CD4-positive, CD25-positive, alpha-beta regulatory T cell (primary cell): ENCODE results near the gene HEATR5B. TPM values are rescaled to one million over a fixed set of nuclear protein-coding genes. Genes with fewer than 3 reads are reported as not detected.
"Not testable (repeated sequence)": the region's sequence is repeated elsewhere in the genome, so short reads cannot be mapped to it uniquely, and the experiment has no call there.

Experiments used
- ATAC-seq, 2 donors: fragments of 150-1000 bp; cut with Tn5 transposase; one replicate each; pipeline ENCODE4 v1.10.0; 2021; ENCODE audit warnings: low read depth in 2 of 2, moderate number of reproducible peaks in 2 of 2, moderate library complexity in 1 of 2
- DNase-seq, 3 donors: peaks; one replicate each; pipeline versions ENCODE4 v3.0.0 to v3.0.0-alpha.2; 2012 to 2022; ENCODE audit warnings: mixed read lengths in 1 of 3
- H3K27ac ChIP-seq: one replicate; pipeline ENCODE4 v1.7.0; 2013; ENCODE audit warnings: mild to moderate bottlenecking, low read length; ENCODE audit not compliant: insufficient read depth, poor library complexity, severe bottlenecking
- H3K27me3 ChIP-seq: one replicate; pipeline ENCODE4 v1.7.0; 2013; ENCODE audit warnings: low read length; ENCODE audit not compliant: control insufficient read depth, insufficient read depth
- H3K36me3 ChIP-seq: one replicate; pipeline ENCODE4 v1.7.0; 2013; ENCODE audit warnings: mild to moderate bottlenecking, low read length, moderate library complexity; ENCODE audit not compliant: control insufficient read depth, insufficient read depth
- H3K4me1 ChIP-seq: 2 replicates; pipeline ENCODE4 v1.7.0; 2013; ENCODE audit warnings: mild to moderate bottlenecking, low read length; ENCODE audit not compliant: insufficient read depth, control insufficient read depth, poor library complexity, severe bottlenecking
- H3K4me3 ChIP-seq: one replicate; pipeline ENCODE4 v1.7.0; 2013; ENCODE audit warnings: low read depth, mild to moderate bottlenecking, low read length, moderate library complexity
- H3K9me3 ChIP-seq, 2 experiments: 1 replicate in 1 of 2; 2 replicates in 1 of 2; pipeline ENCODE4 v1.7.0; 2013; ENCODE audit warnings: low read length in 2 of 2, mild to moderate bottlenecking in 1 of 2, moderate library complexity in 1 of 2; ENCODE audit not compliant: control insufficient read depth in 2 of 2
- H3K27ac Mint-ChIP-seq, 3 donors: one replicate each; pipeline ENCODE4 v1.8.0; 2020 to 2022; ENCODE audit warnings: mild to moderate bottlenecking in 3 of 3, mixed read lengths in 3 of 3, moderate library complexity in 2 of 3
- H3K27me3 Mint-ChIP-seq: one replicate; pipeline ENCODE4 v1.8.0; 2022; ENCODE audit warnings: mild to moderate bottlenecking, mixed read lengths
- H3K36me3 Mint-ChIP-seq: one replicate; pipeline ENCODE4 v1.8.0; 2020; ENCODE audit warnings: mixed read lengths
- H3K4me1 Mint-ChIP-seq, 4 donors: one replicate each; pipeline ENCODE4 v1.8.0; 2020 to 2022; ENCODE audit warnings: mixed read lengths in 4 of 4, mild to moderate bottlenecking in 1 of 4
- H3K4me3 Mint-ChIP-seq, 4 donors: one replicate each; pipeline ENCODE4 v1.8.0; 2020 to 2022; ENCODE audit warnings: mild to moderate bottlenecking in 4 of 4, mixed read lengths in 4 of 4, moderate library complexity in 3 of 4
- H3K9me3 Mint-ChIP-seq, 7 donors: one replicate each; pipeline ENCODE4 v1.8.0; 2020 to 2022; ENCODE audit warnings: mixed read lengths in 7 of 7, mild to moderate bottlenecking in 3 of 7, moderate library complexity in 2 of 7
- polyA plus RNA-seq, 4 donors: library from polyadenylated mRNA; unstranded; fragments of 300-500 nt; fragmentation: Illumina TruSeq; gene quantifications; one replicate each; pipeline ENCODE4 v1.2.3, GENCODE V29; 2021
- total RNA-seq: library from RNA; stranded (reverse); gene quantifications from one replicate; pipeline ENCODE4 v1.2.3, GENCODE V29; 2022

Gene HEATR5B
- total and polyA plus RNA-seq, 5 donors from 2014 or later = 7.4 to 49.1 (median 10.0) TPM

GRCh38 chr2:37000318-37000717 lies 83.9 kb downstream of the HEATR5B start:
- no peaks in the 10 kb centered on the region for H3K4me1 ChIP-seq
- H3K27ac Mint-ChIP-seq = no peak overlapping the region
- H3K9me3 Mint-ChIP-seq = no peaks in the 10 kb centered on the region
- no peaks in the 10 kb centered on the region for H3K27me3 ChIP-seq
- H3K4me3 Mint-ChIP-seq = no peak overlapping the region
- peaks cover 44% of the 10 kb centered on the region for H3K36me3 Mint-ChIP-seq
- peaks cover 0 to 5% (median 4%) of the 10 kb centered on the region in 4 donors for H3K4me1 Mint-ChIP-seq
- H3K27me3 Mint-ChIP-seq = no peaks in the 10 kb centered on the region
- no peak overlapping the region for H3K4me3 ChIP-seq
- no peak for ATAC-seq
- peaks cover 66% of the 10 kb centered on the region for H3K36me3 ChIP-seq
- no peak for DNase-seq
- no peaks in the 10 kb centered on the region for H3K9me3 ChIP-seq
- H3K27ac ChIP-seq = no peak overlapping the region

- H3K9me3 Mint-ChIP-seq, H3K4me3 Mint-ChIP-seq, H3K27me3 ChIP-seq, H3K27ac Mint-ChIP-seq, DNase-seq, H3K4me1 ChIP-seq, H3K4me3 ChIP-seq, ATAC-seq, H3K27ac ChIP-seq, H3K4me1 Mint-ChIP-seq, H3K9me3 ChIP-seq, H3K27me3 Mint-ChIP-seq: not testable (repeated sequence)
- peaks cover 35% of the 10 kb centered on the region for H3K36me3 Mint-ChIP-seq
- H3K36me3 ChIP-seq = peaks cover 63% of the 10 kb centered on the region
Measured at GRCh38 chr2:36999416-36999815, 84.8 kb downstream of the HEATR5B start.

GRCh38 chr2:36993841-36994620 lies 90.1 kb downstream of the HEATR5B start:
- no peak overlapping the region for H3K27ac ChIP-seq
- H3K27me3 ChIP-seq = no peaks in the 10 kb centered on the region
- no peaks in the 10 kb centered on the region for H3K4me1 ChIP-seq
- DNase-seq (no peak), ATAC-seq (no peak)
- Mint-ChIP-seq H3K4me3 (no peak overlapping the region), H3K27ac (no peak overlapping the region), H3K9me3 (no peaks in the 10 kb centered on the region), H3K4me1 (no peaks in the 10 kb centered on the region), H3K36me3 (peaks cover 29% of the 10 kb centered on the region), H3K27me3 (no peaks in the 10 kb centered on the region)
- H3K9me3 ChIP-seq = no peaks in the 10 kb centered on the region
- no peak overlapping the region for H3K4me3 ChIP-seq
- peaks cover 17% of the 10 kb centered on the region for H3K36me3 ChIP-seq

DNA sequence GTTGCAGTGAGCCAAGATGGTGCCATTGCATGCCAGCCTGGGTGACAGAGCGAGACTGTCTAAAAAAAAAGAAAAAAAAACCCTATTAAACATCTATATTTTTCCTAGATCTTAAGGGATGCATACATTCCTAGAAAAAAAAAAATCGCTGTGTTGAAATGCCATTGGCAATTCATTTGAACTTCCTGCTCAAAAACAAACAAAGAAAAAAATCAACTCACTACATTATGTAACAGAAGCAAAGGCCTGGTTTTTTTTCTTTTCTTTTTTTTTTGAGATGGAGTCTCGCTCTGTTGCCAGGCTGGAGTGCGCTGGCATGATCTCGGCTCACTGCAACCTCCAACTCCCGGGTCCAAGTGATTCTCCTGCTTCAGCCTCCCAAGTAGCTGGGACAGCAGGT lies 96.2 kb downstream of the HEATR5B start:
- no peak overlapping the region for H3K27ac ChIP-seq
- ATAC-seq = no peak
- H3K9me3 ChIP-seq = no peaks in the 10 kb centered on the region
- Mint-ChIP-seq H3K36me3 (peaks cover 26% of the 10 kb centered on the region), H3K4me3 (no peak overlapping the region), H3K27me3 (no peaks in the 10 kb centered on the region), H3K4me1 (peaks cover 0 to 2% (median 0%) of the 10 kb centered on the region in 4 donors), H3K27ac (peak overlapping the region in 1 of 3 donors; percentile 38), H3K9me3 (peaks cover 0 to 1% (median 0%) of the 10 kb centered on the region in 7 donors)
- no peak for DNase-seq
- H3K4me3 ChIP-seq = no peak overlapping the region
- H3K4me1 ChIP-seq = no peaks in the 10 kb centered on the region
- H3K36me3 ChIP-seq = peaks cover 29% of the 10 kb centered on the region
- no peaks in the 10 kb centered on the region for H3K27me3 ChIP-seq

DNA sequence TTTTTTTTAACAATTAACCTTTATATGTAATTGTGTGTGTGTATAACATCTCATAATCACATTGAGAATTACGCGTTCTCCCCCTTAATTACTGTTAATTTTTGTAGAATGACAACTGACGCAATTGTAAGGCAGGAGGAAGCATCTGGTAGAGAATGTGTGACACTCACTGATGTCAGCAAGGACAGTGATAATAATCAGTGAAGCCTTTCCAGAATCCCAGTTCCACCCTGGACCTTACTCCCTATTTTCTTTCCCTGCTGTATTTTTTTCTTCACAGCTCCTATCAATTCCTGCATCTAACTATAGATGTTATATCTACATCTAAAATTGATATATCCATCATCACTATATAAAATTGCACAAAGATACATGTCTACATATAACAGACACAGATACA lies 101.7 kb downstream of the HEATR5B start:
- no peaks in the 10 kb centered on the region for H3K27me3 ChIP-seq
- no peak for DNase-seq
- Mint-ChIP-seq H3K36me3 (peaks cover 28% of the 10 kb centered on the region), H3K27me3 (no peaks in the 10 kb centered on the region), H3K9me3 (peaks cover 0 to 7% (median 0%) of the 10 kb centered on the region in 7 donors), H3K4me1 (peaks cover 0 to 5% (median under 1%) of the 10 kb centered on the region in 4 donors), H3K4me3 (no peak overlapping the region), H3K27ac (peak overlapping the region in 1 of 3 donors; percentile 43)
- no peak overlapping the region for H3K4me3 ChIP-seq
- no peaks in the 10 kb centered on the region for H3K4me1 ChIP-seq
- H3K36me3 ChIP-seq = peaks cover 27% of the 10 kb centered on the region
- no peak for ATAC-seq
- H3K9me3 ChIP-seq = no peaks in the 10 kb centered on the region
- no peak overlapping the region for H3K27ac ChIP-seq

DNA sequence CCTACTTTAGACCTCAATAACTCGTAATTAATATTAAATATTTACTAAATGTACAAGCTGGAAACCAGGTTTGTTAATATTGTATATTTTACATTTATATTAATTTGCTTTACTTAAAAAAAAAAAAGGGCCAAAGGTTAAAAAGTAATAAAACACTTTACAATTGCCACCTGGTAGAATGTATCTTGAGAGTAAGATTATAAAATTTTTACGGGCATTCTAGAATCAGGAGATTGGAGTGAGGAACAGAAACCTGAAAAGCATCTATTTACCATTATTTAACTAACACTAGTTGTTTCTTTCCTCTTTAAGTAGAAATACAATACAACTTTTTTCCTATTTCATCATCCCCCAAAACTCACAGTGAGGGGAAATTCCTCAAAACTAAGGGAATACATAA lies 102.3 kb downstream of the HEATR5B start:
- H3K9me3 Mint-ChIP-seq = peaks cover 0 to 7% (median 0%) of the 10 kb centered on the region in 7 donors
- DNase-seq (no peak), ATAC-seq (no peak)
- Histone ChIP-seq H3K9me3 (no peaks in the 10 kb centered on the region), H3K4me1 (no peaks in the 10 kb centered on the region), H3K4me3 (no peak overlapping the region), H3K27ac (no peak overlapping the region), H3K36me3 (peaks cover 27% of the 10 kb centered on the region), H3K27me3 (no peaks in the 10 kb centered on the region)
- H3K4me3 Mint-ChIP-seq = no peak overlapping the region
- H3K27me3 Mint-ChIP-seq = no peaks in the 10 kb centered on the region
- peaks cover 28% of the 10 kb centered on the region for H3K36me3 Mint-ChIP-seq
- peaks cover 0 to 5% (median under 1%) of the 10 kb centered on the region in 4 donors for H3K4me1 Mint-ChIP-seq
- no peak overlapping the region for H3K27ac Mint-ChIP-seq

GRCh38 chr2:36979007-36979406 lies 105.2 kb downstream of the HEATR5B start:
- ATAC-seq, H3K27ac Mint-ChIP-seq: not testable (repeated sequence)

GRCh38 chr2:36976065-36976464 lies 108.1 kb downstream of the HEATR5B start:
- Histone ChIP-seq H3K27me3 (no peaks in the 10 kb centered on the region), H3K36me3 (peaks cover 3% of the 10 kb centered on the region), H3K27ac (no peak overlapping the region), H3K9me3 (no peaks in the 10 kb centered on the region), H3K4me3 (no peak overlapping the region), H3K4me1 (no peaks in the 10 kb centered on the region)
- peaks cover 0 to 5% (median 0%) of the 10 kb centered on the region in 4 donors for H3K4me1 Mint-ChIP-seq
- no peaks in the 10 kb centered on the region for H3K27me3 Mint-ChIP-seq
- DNase-seq (no peak), ATAC-seq (no peak)
- H3K27ac Mint-ChIP-seq = no peak overlapping the region
- H3K9me3 Mint-ChIP-seq = peaks cover 0 to 7% (median 0%) of the 10 kb centered on the region in 7 donors
- no peak overlapping the region for H3K4me3 Mint-ChIP-seq
- peaks cover 17% of the 10 kb centered on the region for H3K36me3 Mint-ChIP-seq

More at GRCh38 chr2:36979007-36979406, 105.2 kb downstream of the HEATR5B start:
- not testable (repeated sequence) for DNase-seq, H3K4me1 ChIP-seq, H3K27ac ChIP-seq, H3K4me3 ChIP-seq, H3K9me3 ChIP-seq, H3K4me3 Mint-ChIP-seq, H3K27me3 Mint-ChIP-seq, H3K27me3 ChIP-seq, H3K9me3 Mint-ChIP-seq, H3K4me1 Mint-ChIP-seq
- H3K36me3 Mint-ChIP-seq = peaks cover 17% of the 10 kb centered on the region
- peaks cover 17% of the 10 kb centered on the region for H3K36me3 ChIP-seq
